ENCODE results near the gene SMIM13. TPM values are rescaled to one million over a fixed set of nuclear protein-coding genes. Genes with fewer than 3 reads are reported as not detected.

The SMIM13 gene
- polyA plus RNA-seq, 1 experiment, result 9.0 TPM

DNA sequence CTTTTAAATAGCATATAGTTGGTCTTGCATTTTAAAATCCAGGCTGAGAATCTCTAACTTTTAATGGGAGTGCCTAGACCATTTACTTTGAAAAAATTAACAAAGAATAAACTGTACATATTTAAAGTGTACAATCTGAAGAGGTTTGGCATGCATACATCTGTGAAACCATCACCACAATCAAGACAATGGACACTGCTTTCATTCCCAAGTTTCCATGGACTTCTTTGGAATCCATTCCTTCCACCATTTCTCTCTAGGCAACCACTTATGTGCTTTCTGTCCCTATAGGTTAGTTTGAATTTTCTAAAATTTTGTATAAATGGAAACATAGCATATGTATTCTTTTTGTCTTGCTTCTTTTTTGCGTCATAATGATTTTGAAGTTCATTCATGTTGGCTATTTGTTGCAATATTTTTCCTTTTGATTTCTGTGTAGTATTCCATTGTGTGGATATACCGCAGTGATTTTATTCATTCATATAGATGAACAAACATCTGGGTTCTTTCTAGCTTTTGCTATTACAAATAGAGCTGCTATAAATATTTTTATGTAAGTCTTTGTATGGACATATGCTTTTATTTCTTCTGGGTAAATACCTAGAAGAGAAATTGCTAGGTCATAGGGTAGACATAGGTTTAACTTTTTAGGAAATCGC, 88.0 kb downstream of the SMIM13 start:
- Histone ChIP-seq H3K27me3 (ENCODE audit: control insufficient read depth, insufficient read depth, low read length) (no peaks in the 10 kb centered on the region), H3K27ac (ENCODE audit: low read depth, low read length) (no peak overlapping the region), H3K9me3 (ENCODE audit: control insufficient read depth, insufficient read depth, low read length) (no peaks in the 10 kb centered on the region), H3K4me3 (ENCODE audit: low read depth, low read length) (no peak overlapping the region)
- ChIA-PET POLR2A (no interaction called here), CTCF (no interaction called here)
- TF ChIP-seq, protein P1, sequence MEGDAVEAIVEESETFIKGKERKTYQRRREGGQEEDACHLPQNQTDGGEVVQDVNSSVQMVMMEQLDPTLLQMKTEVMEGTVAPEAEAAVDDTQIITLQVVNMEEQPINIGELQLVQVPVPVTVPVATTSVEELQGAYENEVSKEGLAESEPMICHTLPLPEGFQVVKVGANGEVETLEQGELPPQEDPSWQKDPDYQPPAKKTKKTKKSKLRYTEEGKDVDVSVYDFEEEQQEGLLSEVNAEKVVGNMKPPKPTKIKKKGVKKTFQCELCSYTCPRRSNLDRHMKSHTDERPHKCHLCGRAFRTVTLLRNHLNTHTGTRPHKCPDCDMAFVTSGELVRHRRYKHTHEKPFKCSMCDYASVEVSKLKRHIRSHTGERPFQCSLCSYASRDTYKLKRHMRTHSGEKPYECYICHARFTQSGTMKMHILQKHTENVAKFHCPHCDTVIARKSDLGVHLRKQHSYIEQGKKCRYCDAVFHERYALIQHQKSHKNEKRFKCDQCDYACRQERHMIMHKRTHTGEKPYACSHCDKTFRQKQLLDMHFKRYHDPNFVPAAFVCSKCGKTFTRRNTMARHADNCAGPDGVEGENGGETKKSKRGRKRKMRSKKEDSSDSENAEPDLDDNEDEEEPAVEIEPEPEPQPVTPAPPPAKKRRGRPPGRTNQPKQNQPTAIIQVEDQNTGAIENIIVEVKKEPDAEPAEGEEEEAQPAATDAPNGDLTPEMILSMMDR (IDR thresholded peaks at IDR 0.05; ENCODE audit: low read depth, low read length), result no peak
- no peak for DNase-seq (ENCODE audit: low read depth, low spot score)

DNA sequence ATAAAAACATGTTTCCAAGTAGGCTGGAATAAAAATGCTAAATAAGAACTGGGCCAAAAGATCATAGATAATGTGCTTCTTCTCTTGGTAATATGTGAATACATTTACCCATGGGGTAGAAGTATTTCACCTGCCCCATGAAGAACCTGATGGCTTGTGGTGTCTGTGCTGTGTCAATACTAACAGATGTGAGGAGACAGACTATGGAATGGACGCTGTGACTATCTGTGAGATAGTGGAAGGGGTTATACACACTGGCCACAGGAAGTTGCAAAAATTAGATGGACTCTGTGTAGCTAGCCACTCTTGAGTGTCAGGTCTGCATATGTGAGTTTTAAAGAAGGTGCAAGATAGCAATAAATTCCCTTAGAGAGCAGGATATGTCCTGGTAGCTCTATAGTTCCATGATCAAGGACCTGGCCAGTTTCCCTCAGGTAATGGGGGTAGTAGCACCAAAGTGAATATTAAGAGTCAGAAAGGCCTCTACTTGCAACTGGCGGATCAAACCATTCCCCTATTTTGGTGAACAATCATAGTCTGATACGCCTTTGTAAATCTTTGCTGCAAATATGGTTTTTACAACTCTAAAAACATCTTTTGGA, 90.2 kb downstream of the SMIM13 start:
- Histone ChIP-seq H3K4me3 (ENCODE audit: low read depth, low read length) (no peak overlapping the region), H3K27ac (ENCODE audit: low read depth, low read length) (no peak overlapping the region), H3K9me3 (ENCODE audit: control insufficient read depth, insufficient read depth, low read length) (no peaks in the 10 kb centered on the region), H3K27me3 (ENCODE audit: control insufficient read depth, insufficient read depth, low read length) (no peaks in the 10 kb centered on the region)
- DNase-seq (ENCODE audit: low read depth, low spot score), result no peak
- POLR2A ChIA-PET, result no interaction called here
- TF ChIP-seq, protein P1 (IDR thresholded peaks at IDR 0.05; ENCODE audit: low read depth, low read length), result no peak
- CTCF ChIA-PET, result interaction anchor here (1.0 kb wide), 1 partner anchor 312 kb away, joined by 3 read pairs; no protein-coding TSS in a partner anchor

DNA sequence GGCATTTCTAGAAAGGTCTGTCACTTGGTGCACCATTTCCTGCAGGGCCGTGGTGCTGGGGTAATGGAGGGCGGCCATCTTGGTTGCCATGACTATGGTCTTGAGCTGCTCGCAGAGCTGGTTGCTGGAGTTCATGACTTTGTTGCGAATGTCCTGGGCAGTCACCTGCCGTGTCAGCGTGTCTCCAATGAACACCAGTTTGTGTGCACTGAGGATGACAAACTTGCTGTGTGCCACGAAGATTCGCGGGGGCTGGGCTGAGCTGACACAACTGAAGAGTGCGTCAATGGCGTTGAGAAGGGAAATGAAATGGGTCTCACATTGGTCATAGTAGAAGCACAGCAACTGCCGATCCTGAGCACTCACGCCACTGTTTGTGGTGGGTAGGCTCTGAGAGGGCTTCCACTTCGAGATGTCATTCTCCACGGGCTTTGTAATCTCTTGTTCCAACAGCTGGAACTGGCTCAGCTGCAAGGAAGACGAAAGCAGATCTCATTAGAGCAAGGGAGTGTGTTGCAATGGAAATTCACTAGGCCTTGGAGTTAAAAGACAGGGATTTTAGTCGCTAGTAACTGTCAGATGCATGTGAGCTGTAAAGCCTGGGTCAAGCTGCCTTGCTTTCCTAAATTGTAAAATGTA, 91.7 kb downstream of the SMIM13 start:
- no peak overlapping the region for H3K27ac ChIP-seq (ENCODE audit: low read depth, low read length)
- CTCF ChIA-PET, result interaction anchor here (1.4 to 2.3 kb wide), 2 partner anchors 13 to 310 kb away, joined by 5 to 11 read pairs; no protein-coding TSS in a partner anchor
- TF ChIP-seq, protein P1 (IDR thresholded peaks at IDR 0.05; ENCODE audit: low read depth, low read length), result no peak
- no peaks in the 10 kb centered on the region for H3K9me3 ChIP-seq (ENCODE audit: control insufficient read depth, insufficient read depth, low read length)
- POLR2A ChIA-PET, result no interaction called here
- DNase-seq (ENCODE audit: low read depth, low spot score), result no peak
- H3K27me3 ChIP-seq (ENCODE audit: control insufficient read depth, insufficient read depth, low read length), result no peaks in the 10 kb centered on the region
- H3K4me3 ChIP-seq (ENCODE audit: low read depth, low read length), result no peak overlapping the region

DNA sequence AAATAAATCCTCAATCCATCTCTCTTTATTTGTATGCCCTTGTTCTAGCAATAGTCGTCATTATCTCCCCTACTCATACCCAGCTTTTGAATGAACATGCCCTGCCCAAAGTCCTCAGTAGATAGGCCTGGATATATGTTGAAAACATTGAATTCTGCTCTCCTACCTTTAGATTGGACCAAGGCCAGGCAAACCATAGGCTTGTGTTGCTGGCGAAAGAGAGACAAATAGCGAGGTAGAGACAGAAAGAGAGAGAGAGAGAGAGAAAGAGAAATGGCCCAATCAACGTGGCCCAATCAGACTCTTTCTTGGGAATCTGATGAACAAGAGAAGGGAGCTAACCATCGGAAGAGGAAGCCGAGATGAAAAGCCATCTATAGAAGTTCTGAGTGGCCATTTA, 93.7 kb downstream of the SMIM13 start:
- no peak overlapping the region for H3K4me3 ChIP-seq (ENCODE audit: low read depth, low read length)
- no peak overlapping the region for H3K27ac ChIP-seq (ENCODE audit: low read depth, low read length)
- ChIA-PET CTCF (interaction anchor here (1.0 to 2.3 kb wide), 3 partner anchors 15 to 309 kb away, joined by 4 to 11 read pairs (median 8); no protein-coding TSS in a partner anchor), POLR2A (no interaction called here)
- no peak for DNase-seq (ENCODE audit: low read depth, low spot score)
- TF ChIP-seq, protein P1 (IDR thresholded peaks at IDR 0.05; ENCODE audit: low read depth, low read length), result no peak
- no peaks in the 10 kb centered on the region for H3K9me3 ChIP-seq (ENCODE audit: control insufficient read depth, insufficient read depth, low read length)
- H3K27me3 ChIP-seq (ENCODE audit: control insufficient read depth, insufficient read depth, low read length), result no peaks in the 10 kb centered on the region

Small RNA genes lying within 50 kb of the gene (small RNA-seq; reads per million reads assigned to genes)
- gene AL136139.1 (ENCODE audit: insufficient read length, low read depth), result not detected

Other genes with a start within 250 kb of the SMIM13 start
- not detected in 2 replicates for gene GCM2, start 211.8 kb upstream of the SMIM13 start, polyA plus RNA-seq (2011; rRNA removed)
- 0.22 and 0.38 TPM in 2 replicates for gene SYCP2L, start 206.8 kb upstream of the SMIM13 start, polyA plus RNA-seq (2011; rRNA removed)
- 2.4 and 2.9 TPM in 2 replicates for gene ELOVL2, start 49.5 kb upstream of the SMIM13 start, polyA plus RNA-seq (2011; rRNA removed)
- gene ERVFRD-1, start 17.9 kb downstream of the SMIM13 start, polyA plus RNA-seq (2011; rRNA removed), result not detected in 2 replicates
- gene NEDD9, start 138.8 kb downstream of the SMIM13 start, polyA plus RNA-seq (2011; rRNA removed), result 7.2 and 10.9 TPM in 2 replicates